IMR-90 (cell line): ENCODE data around the gene AMPD1. TPM values are rescaled to one million over a fixed set of nuclear protein-coding genes. Genes with fewer than 3 reads are reported as not detected.

Experiments used
- ATAC-seq: fragments of 200-7000 bp; cut with Tn5 transposase; 2 replicates; pipeline ENCODE4 v1.9.1; 2020; ENCODE audit warnings: low read depth, mild to moderate bottlenecking, moderate library complexity
- BruUV-seq: library from RNA; stranded (reverse); fragments of 400-500 nt; replicated peaks from 2 replicates; lab custom pipeline; 2021; lab: Mats Ljungman, UMichigan
- CTCF ChIA-PET: fragments of 300-600 bp; formaldehyde crosslinking; extraction: SDS; loops from one replicate; lab custom pipeline; 2021; ENCODE audit warnings: antibody characterized with exemption; lab: Yijun Ruan, JAX
- POLR2A ChIA-PET: fragments of 300-600 bp; sonication (Branson Sonifier 250); formaldehyde crosslinking; loops from one replicate; lab custom pipeline; 2022; ENCODE audit warnings: antibody characterized with exemption; ENCODE audit not compliant: unreplicated experiment; lab: Charles Lee
- DNase-seq: peaks from one replicate; pipeline ENCODE4 v3.0.0; 2013
- H2AFZ ChIP-seq: replicated peaks from 2 replicates; pipeline ENCODE3; 2013; ENCODE audit warnings: low read length, mild to moderate bottlenecking; ENCODE audit not compliant: poor library complexity
- H2AK5ac ChIP-seq: 2 replicates; pipeline ENCODE4 v1.6.1; 2013; ENCODE audit warnings: low read depth, low read length, inconsistent platforms
- H2AK9ac ChIP-seq: replicated peaks from 2 replicates; pipeline ENCODE3; 2013; ENCODE audit warnings: mild to moderate bottlenecking, low read depth, low read length, moderate library complexity; ENCODE audit not compliant: poor library complexity
- H2BK120ac ChIP-seq: 2 replicates; pipeline ENCODE4 v1.6.1; 2013; ENCODE audit warnings: low read depth, low read length, inconsistent platforms
- H2BK15ac ChIP-seq: 3 replicates; pipeline ENCODE4 v1.6.1; 2013; ENCODE audit warnings: low read depth, low read length, inconsistent platforms
- H2BK20ac ChIP-seq: 2 replicates; pipeline ENCODE4 v1.6.1; 2013; ENCODE audit warnings: low read depth, mild to moderate bottlenecking, inconsistent platforms, low read length, moderate library complexity
- H2BK5ac ChIP-seq: 2 replicates; pipeline ENCODE4 v1.6.1; 2013; ENCODE audit warnings: mild to moderate bottlenecking, low read depth, low read length, inconsistent platforms; ENCODE audit not compliant: poor library complexity, severe bottlenecking
- H3K14ac ChIP-seq: replicated peaks from 2 replicates; pipeline ENCODE4 v1.6.1; 2013; ENCODE audit warnings: low read depth, low read length, inconsistent platforms
- H3K18ac ChIP-seq: 2 replicates; pipeline ENCODE4 v1.6.1; 2013; ENCODE audit warnings: low read depth, low read length, control low read depth
- H3K23ac ChIP-seq: 2 replicates; pipeline ENCODE4 v1.6.1; 2013; ENCODE audit warnings: low read depth, low read length, inconsistent platforms
- H3K27ac ChIP-seq: 2 replicates; pipeline ENCODE4 v1.5.1; 2013; ENCODE audit warnings: mild to moderate bottlenecking, control low read depth, low read length; ENCODE audit not compliant: insufficient read depth
- H3K27me3 ChIP-seq: 2 replicates; pipeline ENCODE4 v1.6.1; 2013; ENCODE audit warnings: low read length; ENCODE audit not compliant: control insufficient read depth, insufficient read depth
- H3K36me3 ChIP-seq: 2 replicates; pipeline ENCODE4 v1.6.1; 2013; ENCODE audit warnings: low read length, mixed read lengths; ENCODE audit not compliant: control insufficient read depth, insufficient read depth
- H3K4ac ChIP-seq: 2 replicates; pipeline ENCODE4 v1.6.1; 2013; ENCODE audit warnings: low read depth, low read length, inconsistent platforms
- H3K4me1 ChIP-seq: 2 replicates; pipeline ENCODE4 v1.6.1; 2013; ENCODE audit warnings: low read length, mixed read lengths; ENCODE audit not compliant: control insufficient read depth, insufficient read depth
- H3K4me2 ChIP-seq: 2 replicates; pipeline ENCODE4 v1.6.1; 2013; ENCODE audit warnings: low read depth, mild to moderate bottlenecking, control low read depth, low read length, moderate library complexity
- H3K4me3 ChIP-seq: 2 replicates; pipeline ENCODE4 v1.5.1; 2013; ENCODE audit warnings: low read depth, mild to moderate bottlenecking, control low read depth, low read length, moderate library complexity; ENCODE audit not compliant: insufficient read depth
- H3K56ac ChIP-seq: 2 replicates; pipeline ENCODE4 v1.6.1; 2013; ENCODE audit warnings: low read length, inconsistent platforms; ENCODE audit not compliant: insufficient read depth; ENCODE audit errors: extremely low read depth
- H3K79me1 ChIP-seq, 2 experiments: 2 replicates each; pipeline ENCODE4 v1.6.1; 2013; ENCODE audit warnings: low read length in 2 of 2, inconsistent platforms in 1 of 2, low read depth in 1 of 2
- H3K9ac ChIP-seq: 2 replicates; pipeline ENCODE4 v1.6.1; 2013; ENCODE audit warnings: low read depth, low read length, control low read depth
- H3K9me1 ChIP-seq: 2 replicates; pipeline ENCODE4 v1.6.1; 2013; ENCODE audit warnings: low read length, inconsistent platforms; ENCODE audit not compliant: insufficient read depth
- H3K9me3 ChIP-seq: 2 replicates; pipeline ENCODE4 v1.6.1; 2013; ENCODE audit warnings: low read length; ENCODE audit not compliant: control insufficient read depth, insufficient read depth
- H4K20me1 ChIP-seq: 2 replicates; pipeline ENCODE4 v1.6.1; 2013; ENCODE audit warnings: low read length, inconsistent platforms; ENCODE audit not compliant: insufficient read depth
- H4K5ac ChIP-seq: 2 replicates; pipeline ENCODE4 v1.6.1; 2013; ENCODE audit warnings: mild to moderate bottlenecking, low read depth, low read length, control low read depth
- H4K8ac ChIP-seq, 2 experiments: 2 replicates each; pipeline ENCODE4 v1.6.1; 2013; ENCODE audit warnings: low read depth in 2 of 2, low read length in 2 of 2, control low read depth in 1 of 2, inconsistent platforms in 1 of 2
- H4K91ac ChIP-seq: 2 replicates; pipeline ENCODE4 v1.6.1; 2013; ENCODE audit warnings: low read depth, low read length, inconsistent platforms; ENCODE audit not compliant: insufficient read depth
- CHD1 ChIP-seq: IDR thresholded peaks from 2 replicates; pipeline ENCODE4 v1.6.1; 2012; ENCODE audit warnings: low read depth, low read length, improper control_type of control experiment
- CTCF ChIP-seq: conservative IDR thresholded peaks from 2 replicates; pipeline ENCODE4 v1.5.1; 2012; ENCODE audit warnings: mild to moderate bottlenecking, low read depth, low read length, improper control_type of control experiment
- MXI1 ChIP-seq: IDR thresholded peaks from 2 replicates; pipeline ENCODE4 v1.6.1; 2012; ENCODE audit warnings: low read depth, mild to moderate bottlenecking, low read length, moderate library complexity, borderline replicate concordance
- NFE2L2 ChIP-seq: fragments of 150-350 bp; IDR thresholded peaks from 2 replicates; pipeline ENCODE4 v1.6.1; 2016; ENCODE audit warnings: low read depth, mild to moderate bottlenecking, low read length
- SMC3 ChIP-seq: fragments of 150-350 bp; IDR thresholded peaks from 2 replicates; pipeline ENCODE4 v1.6.1; 2016; ENCODE audit warnings: low read depth, mild to moderate bottlenecking, antibody characterized with exemption, low read length, moderate library complexity
- WGBS, 2 experiments: methylation state at CpG; one replicate each; pipeline versions ENCODE4 v1.1.5 to v1.1.7; 2013; ENCODE audit warnings: missing lambda C conversion rate in 2 of 2; ENCODE audit not compliant: insufficient read length in 1 of 2; ENCODE audit errors: extremely low coverage in 2 of 2; 5-methylcytosine and 5-hydroxymethylcytosine counted together
- dilution Hi-C: fragments of 300-500 bp; cut with HindIII; formaldehyde crosslinking; loops from one replicate; pipeline ENCODE4 v1.14.3; 2018; ENCODE audit warnings: low sequenced_read_pairs; ENCODE audit not compliant: unreplicated experiment
- in situ Hi-C: fragments of 300-500 bp; cut with MboI; formaldehyde crosslinking; loops from 3 replicates; pipeline ENCODE4 v1.14.3; 2019; ENCODE audit warnings: low sequenced_read_pairs, inconsistent platforms, mixed read lengths
- intact Hi-C: fragments of 100-400 bp; cut with micrococcal nuclease; formaldehyde crosslinking; loops from 2 replicates; pipeline ENCODE4 v1.10.0; 2022
- polyA plus RNA-seq, 3 experiments: library from polyadenylated mRNA; depleted of rRNA; stranded (reverse); fragments of >200 nt; gene quantifications; 2 replicates each; pipeline ENCODE4 v1.2.3, GENCODE V29; 2012; ENCODE audit warnings: low replicate concordance in 1 of 3
- total RNA-seq: library from RNA; depleted of rRNA; stranded (reverse); fragments of >200 nt; gene quantifications from 2 replicates; pipeline ENCODE4 v1.2.3, GENCODE V29; 2012

The AMPD1 gene
- total and polyA plus RNA-seq, 2 of the 4 experiments (the other 2 are of a cell fraction), result not detected

- H4K5ac ChIP-seq, result no peak overlapping the region
- H4K20me1 ChIP-seq, result no peaks in the 10 kb centered on the region
- no peak for DNase-seq
- 0 out of 2 replicates have a peak, but pooled peaks cover 3% of the 10 kb centered on the region for H3K9me1 ChIP-seq
- H2BK120ac ChIP-seq, result no peak overlapping the region
- no peak overlapping the region for H3K56ac ChIP-seq
- no peak overlapping the region for H3K9ac ChIP-seq
- H3K27me3 ChIP-seq, result no peaks in the 10 kb centered on the region
- no peaks in the 10 kb centered on the region for H3K79me1 ChIP-seq
- in situ Hi-C loops, result no loop called here
- no peak overlapping the region for H3K18ac ChIP-seq
- dilution Hi-C loops, result no loop called here
- POLR2A ChIA-PET, result no interaction called here
- H3K14ac ChIP-seq, result no peak overlapping the region
- H3K4me1 ChIP-seq, result no peaks in the 10 kb centered on the region
- WGBS, 2 experiments, result 100% methylated on average over 2 of the region's 3 CpGs; no CpG with 5 or more reads in 1 of the 2 experiments
- no peak overlapping the region for H3K23ac ChIP-seq
- no peak overlapping the region for H3K4me3 ChIP-seq
- H3K36me3 ChIP-seq, result no peaks in the 10 kb centered on the region
- H2BK5ac ChIP-seq, result no peak overlapping the region
- H3K4ac ChIP-seq, result no peak overlapping the region
- no peak overlapping the region for H3K27ac ChIP-seq
- H2AK9ac ChIP-seq, result no peak overlapping the region
- CTCF ChIA-PET, result no interaction called here
- TF ChIP-seq MXI1 (no peak), SMC3 (no peak), CTCF (no peak), NFE2L2 (no peak), CHD1 (no peak)
- H4K91ac ChIP-seq, result no peak overlapping the region
- H4K8ac ChIP-seq, result no peak overlapping the region
- no peak for ATAC-seq
- intact Hi-C loops, result loop anchor here (5.0 kb wide), 1 partner anchor 50 kb away; no protein-coding TSS in a partner anchor
- H3K9me3 ChIP-seq, result no peaks in the 10 kb centered on the region
- H2BK15ac ChIP-seq, result no peak overlapping the region
- H2AFZ ChIP-seq, result no peak overlapping the region
- H3K4me2 ChIP-seq, result no peak overlapping the region
- no peak overlapping the region for H2BK20ac ChIP-seq
- H2AK5ac ChIP-seq, result no peak overlapping the region
- BruUV-seq, result no TSS peak
Observed at GRCh38 chr1:114666954-114667353, 28.4 kb downstream of the AMPD1 start.
